Thyroid gland (tissue), 4 donors: ENCODE results near the gene PTPN14.

Experiments
- POLR2A ChIP-seq, 2 donors: fragments of 450-650 bp; IDR thresholded peaks; one replicate each; pipeline ENCODE4 v1.6.1; 2017; ENCODE audit warnings: antibody characterized with exemption in 2 of 2, mild to moderate bottlenecking in 2 of 2, moderate library complexity in 1 of 2
- TF ChIP-seq, protein P1 (sequence below), 6 experiments: fragments of 200-600 bp in 3 of 6; fragments of 450-650 bp in 3 of 6; sonication (generic) in 3 of 6; IDR thresholded peaks; one replicate each; pipeline ENCODE4 v1.5.1; 2016 to 2019; ENCODE audit warnings: antibody characterized with exemption in 6 of 6, mild to moderate bottlenecking in 2 of 6, inconsistent platforms in 1 of 6, moderate library complexity in 1 of 6

DNA sequence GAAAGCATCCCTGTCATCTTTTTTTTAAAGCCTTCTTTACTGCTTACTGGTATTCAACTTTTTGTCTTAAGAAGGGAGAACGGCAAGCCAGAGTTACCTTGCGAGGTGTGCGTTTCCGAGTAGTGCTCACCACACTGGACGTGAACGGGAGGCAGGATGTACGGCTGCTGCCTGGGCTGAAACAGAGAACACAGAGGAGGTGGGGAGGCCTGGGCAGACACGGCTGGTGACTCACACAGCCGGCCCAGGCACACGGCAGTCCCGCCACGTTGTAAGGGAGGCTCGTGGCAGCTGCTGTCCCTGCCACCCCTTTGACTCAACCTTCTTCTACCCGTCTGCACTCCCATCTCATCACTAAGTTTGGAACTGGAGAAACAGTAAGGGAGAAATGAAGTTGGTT lies 164.7 kb downstream of the PTPN14 start:
- TF ChIP-seq, protein P1, sequence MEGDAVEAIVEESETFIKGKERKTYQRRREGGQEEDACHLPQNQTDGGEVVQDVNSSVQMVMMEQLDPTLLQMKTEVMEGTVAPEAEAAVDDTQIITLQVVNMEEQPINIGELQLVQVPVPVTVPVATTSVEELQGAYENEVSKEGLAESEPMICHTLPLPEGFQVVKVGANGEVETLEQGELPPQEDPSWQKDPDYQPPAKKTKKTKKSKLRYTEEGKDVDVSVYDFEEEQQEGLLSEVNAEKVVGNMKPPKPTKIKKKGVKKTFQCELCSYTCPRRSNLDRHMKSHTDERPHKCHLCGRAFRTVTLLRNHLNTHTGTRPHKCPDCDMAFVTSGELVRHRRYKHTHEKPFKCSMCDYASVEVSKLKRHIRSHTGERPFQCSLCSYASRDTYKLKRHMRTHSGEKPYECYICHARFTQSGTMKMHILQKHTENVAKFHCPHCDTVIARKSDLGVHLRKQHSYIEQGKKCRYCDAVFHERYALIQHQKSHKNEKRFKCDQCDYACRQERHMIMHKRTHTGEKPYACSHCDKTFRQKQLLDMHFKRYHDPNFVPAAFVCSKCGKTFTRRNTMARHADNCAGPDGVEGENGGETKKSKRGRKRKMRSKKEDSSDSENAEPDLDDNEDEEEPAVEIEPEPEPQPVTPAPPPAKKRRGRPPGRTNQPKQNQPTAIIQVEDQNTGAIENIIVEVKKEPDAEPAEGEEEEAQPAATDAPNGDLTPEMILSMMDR (IDR thresholded peaks at IDR 0.05): no peak
- no peak for TF ChIP-seq POLR2A (IDR thresholded peaks at IDR 0.05)
